Epidermal melanocyte (primary cell): Measurements from ENCODE around the gene SOX14.

Experiments used
- DNase-seq: peaks from one replicate; pipeline ENCODE4 v3.0.0; 2011; ENCODE audit warnings: low spot score; ENCODE audit not compliant: insufficient read length

Gene SOX14

DNA sequence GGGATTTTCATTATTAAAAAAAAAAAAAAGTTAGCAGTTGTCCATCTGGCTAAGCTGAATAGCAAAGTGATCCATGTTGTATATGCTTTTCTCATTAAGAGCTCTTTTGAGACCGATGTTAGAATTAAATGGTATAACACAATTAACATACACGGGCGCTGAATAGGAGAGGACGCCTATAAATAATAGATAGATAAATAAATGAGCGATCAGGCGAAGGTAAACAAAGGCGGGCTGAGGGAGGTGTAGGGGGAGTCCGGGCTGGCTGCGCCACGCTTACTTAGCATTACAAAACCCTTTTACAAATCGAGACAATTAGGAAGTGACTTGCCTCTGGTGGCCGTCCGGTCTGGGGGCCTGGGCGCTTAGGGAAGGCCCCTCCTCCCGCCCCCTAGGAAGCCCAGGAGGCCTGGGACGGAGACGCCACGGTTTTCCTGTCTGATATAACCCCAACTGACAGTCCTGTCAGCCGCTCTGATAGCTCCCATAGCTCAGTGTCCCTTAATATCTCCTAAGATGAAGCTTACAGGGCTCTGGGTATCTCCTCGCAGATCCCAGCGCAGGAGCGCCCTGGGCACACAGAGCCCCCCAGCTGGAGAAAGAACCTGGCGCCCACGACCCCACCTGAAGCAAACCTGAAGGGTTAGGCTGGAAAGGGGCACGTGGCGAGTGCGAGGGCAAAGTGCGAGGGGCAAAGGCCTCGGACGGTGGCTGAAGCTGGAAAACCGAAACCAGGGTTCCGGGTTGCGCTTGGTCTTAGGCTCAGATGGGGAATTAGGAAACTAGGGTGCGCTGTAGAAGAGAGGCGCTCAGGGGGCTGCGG is 3.6 kb downstream of the SOX14 start:
- DNase-seq = no peak

DNA sequence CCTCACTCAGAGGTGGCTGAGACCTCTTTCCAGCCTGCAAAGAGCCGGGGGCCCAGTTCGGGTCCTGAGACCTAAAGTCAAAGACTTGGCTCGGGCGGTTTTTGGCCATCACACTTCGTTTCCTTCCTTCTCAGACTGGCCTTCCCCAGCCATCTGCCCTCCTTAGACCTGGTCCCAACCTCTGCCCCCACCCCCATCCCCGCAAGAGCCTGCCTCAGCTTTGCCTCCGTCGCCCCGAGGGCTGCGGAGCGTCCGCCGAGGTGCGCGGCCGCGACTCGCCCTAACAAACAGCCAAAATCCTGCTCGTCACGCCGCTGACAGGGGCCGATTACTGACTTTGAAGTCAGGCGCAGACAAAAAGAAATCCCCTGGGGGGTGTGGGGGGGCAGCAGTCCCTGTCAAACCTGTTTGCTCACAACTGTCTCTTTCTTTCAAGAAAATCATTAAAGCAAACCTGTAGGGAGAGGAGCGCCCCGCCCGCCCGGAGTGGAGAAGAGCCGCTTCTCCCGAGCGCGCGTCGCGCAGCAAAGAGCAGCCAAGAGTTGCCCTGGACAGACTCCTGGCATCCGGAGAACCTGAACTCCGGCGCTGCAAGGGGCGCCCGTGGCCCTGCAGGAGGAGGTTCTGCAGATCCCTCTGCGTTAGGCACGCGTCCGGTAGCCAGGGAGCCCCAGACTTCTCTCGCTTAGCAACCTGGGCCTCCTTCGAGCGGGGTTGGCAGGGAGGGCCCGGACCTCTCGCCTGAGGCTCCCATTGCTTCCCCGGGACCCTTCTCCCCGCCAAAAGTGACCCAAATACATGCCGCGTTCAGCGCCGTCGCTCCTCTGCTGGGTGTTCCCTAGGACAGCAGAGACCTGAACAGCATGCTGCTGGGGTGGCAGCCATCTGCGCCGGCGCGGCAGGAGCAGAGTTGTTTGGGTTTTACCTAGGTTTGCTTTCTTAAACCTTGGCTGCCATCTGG is 4.5 kb downstream of the SOX14 start:
- no peak for DNase-seq

DNA sequence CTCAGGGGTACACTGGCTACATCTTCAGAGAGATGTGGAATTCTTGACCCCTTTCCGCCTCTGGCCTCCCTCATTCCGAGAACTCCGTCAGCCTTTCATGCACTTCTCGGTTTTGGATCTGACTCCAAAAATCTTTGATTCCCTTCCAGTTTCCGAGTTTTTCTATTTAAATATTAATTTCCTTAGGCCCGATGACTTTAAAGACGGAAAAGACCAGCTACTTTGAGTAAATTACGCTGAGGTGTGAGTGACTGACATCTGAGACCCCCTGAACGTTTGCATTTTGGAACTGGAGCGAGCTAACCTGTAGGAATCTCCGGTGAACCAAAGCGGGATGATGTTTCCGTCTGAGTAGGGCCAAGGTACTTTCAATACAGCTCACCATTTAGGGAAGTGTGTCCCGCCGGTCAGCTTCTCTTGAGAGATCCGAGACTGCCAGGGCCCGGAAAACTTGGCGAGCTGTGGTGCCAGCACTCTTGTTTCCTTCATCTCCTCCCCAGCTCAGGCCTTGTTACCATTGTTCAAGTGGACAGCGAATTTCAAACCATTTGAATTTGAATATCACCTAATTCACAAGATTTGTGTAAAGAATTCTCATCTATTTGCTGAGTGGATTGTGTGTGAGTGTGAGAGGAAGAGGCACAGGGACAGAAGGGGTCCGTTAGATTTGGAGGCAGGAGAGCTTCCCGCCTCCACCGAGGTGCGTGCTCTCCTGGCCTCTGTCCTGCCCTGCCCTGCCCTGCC is 5.4 kb downstream of the SOX14 start:
- no peak for DNase-seq

DNA sequence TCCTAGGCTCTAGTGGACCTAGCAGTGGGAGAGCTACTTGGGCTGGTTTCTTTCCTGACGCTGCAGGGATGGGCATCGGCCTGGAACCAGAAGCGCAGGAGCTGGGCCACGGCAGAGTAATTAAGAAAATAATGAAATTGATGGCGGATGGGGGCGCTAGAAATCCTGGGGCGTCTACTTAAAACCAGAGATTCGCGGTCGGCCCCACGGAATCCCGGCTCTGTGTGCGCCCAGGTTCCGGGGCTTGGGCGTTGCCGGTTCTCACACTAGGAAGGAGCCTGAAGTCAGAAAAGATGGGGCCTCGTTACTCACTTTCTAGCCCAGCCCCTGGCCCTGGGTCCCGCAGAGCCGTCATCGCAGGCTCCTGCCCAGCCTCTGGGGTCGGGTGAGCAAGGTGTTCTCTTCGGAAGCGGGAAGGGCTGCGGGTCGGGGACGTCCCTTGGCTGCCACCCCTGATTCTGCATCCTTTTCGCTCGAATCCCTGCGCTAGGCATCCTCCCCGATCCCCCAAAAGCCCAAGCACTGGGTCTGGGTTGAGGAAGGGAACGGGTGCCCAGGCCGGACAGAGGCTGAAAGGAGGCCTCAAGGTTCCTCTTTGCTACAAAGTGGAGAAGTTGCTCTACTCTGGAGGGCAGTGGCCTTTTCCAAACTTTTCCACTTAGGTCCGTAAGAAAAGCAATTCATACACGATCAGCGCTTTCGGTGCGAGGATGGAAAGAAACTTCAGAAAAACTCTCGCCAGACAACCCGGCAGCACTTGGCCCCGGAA is 6.1 kb downstream of the SOX14 start:
- no peak for DNase-seq

DNA sequence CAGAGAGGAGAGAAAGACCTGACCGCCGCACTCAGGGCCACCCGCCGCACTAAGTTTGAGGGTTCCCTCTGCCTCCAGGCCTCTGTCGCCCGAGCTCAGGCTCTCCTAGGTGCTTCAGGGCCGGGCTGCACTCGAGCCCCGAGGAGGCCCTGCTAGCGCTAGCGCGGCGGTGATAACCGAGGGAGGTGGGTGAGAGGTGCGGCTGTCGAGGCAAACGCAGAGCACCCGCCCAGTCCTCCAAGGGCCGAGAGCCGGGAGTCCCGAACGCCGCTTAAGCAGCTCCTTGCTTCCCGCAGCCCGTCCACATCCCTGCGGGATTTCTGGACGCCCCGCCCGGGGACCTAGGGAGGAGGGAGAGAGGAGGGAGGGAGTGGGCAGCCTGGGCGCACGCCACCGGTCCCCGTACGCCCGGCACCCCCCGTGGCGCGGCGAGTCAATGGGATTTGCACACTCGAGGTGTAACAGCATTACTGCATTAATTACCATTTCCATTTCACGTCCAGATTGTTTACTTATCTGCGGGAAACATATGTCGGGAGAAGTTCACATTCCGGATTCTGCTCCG is 6.8 kb downstream of the SOX14 start:
- no peak for DNase-seq

DNA sequence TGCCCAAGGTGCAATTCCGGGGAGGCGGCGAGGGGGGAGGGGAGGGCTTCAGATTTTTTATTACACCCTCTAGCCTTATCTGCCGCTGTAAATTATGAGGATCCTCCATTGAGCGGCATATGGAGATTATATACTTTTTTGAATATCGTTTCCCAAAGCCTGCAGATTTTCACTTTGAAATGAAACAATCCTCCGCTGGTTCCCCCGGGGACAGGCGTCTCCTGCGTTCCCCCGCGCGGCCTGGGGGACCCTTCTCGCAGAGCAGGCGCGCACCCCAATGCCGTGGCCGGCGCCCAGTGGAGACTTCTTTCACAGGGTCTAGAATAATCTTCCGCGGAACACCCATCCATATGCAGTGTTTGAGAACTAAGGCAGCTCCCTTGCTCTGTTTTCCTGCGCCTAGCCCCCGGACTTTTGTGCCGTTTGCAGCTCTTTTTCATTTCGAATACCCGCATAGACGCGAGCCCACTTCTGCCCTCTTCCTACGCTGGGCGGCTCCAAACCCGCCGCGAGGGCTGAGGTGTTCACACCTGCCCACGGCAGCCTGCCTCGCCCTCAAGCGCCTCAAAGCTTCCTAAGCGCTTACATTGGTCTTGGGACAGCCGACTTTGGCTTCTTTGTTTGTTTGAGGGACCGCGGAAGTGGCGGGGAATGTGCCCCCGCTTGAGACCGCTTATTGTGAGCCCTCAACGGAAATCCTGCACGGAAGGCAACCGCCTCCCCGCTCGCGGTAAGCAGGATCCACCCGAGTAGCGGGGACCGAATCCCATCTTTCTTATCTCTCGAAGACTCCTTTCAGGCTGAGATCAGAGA is 7.5 kb downstream of the SOX14 start:
- no peak for DNase-seq

DNA sequence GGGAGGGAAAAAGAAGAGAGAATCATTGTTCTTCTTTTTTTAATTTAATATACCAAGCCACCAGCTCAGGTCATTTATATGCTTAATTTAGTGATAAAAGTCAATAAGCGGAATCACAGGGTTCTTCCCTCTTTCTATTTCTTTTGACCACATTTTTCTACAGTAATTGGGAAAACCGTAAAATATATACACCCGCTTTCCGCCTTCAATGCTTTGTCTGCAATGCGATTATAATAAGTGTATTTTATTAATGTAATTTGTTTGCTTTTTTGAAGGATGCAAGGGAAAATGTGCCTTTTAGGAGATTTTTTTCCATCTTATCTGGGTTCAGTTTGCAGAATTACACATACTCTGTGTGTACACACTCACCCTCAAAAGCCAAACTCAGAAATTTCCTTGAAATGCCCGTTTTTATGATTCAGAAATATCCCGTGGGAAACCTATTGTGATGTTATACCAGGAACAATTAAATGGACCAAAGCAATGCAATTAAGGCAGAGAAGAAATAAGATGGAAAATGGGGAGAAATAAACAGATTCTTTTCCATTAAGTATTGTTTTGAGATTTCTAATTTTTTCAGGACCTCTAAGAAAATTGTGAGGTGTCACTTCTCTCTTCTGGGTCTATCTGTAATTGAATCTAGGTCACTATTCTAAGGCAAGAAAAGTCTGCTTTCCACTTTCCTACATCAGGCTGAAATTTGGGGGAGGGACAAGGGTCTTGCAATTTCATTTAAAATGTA is 8.3 kb downstream of the SOX14 start:
- DNase-seq = no peak

DNA sequence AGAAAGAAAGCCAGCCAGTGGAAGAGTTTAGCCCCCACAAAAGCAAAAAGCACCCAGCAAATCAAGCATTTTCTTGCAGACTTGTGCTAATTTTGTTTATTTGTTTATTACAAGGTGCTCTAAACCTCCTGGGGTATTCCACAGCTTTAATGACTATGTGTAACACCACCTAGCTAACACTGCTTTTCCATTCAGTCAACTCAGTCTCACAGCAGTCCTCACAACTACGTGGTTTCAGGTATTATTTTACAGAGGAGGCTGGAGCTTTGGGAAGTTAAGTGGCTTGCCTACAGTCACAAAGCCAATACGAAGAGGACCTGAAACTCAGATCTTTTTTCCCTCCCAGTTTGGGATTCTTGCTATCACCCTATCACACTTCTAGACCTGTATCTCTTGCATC is 14.8 kb downstream of the SOX14 start:
- no peak for DNase-seq

DNA sequence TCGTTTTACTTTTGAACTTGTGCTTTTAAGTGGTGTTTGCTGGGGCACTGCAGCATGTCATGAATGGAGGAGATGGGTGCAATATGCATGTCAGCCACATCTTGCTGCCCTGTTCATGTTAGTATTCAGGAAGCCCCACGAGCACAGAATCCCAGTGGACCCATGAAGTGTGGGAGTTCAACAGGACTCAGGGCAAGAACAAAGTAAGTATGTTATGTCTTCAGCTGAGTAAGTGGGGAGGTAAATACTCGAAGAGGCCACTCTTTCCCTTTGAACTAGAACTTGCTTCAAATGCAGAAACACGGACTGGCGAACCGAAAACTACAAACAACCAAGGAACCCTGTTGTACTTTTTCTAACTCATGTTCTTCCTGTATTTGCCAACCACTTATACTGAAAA is 23.4 kb downstream of the SOX14 start:
- DNase-seq = no peak

DNA sequence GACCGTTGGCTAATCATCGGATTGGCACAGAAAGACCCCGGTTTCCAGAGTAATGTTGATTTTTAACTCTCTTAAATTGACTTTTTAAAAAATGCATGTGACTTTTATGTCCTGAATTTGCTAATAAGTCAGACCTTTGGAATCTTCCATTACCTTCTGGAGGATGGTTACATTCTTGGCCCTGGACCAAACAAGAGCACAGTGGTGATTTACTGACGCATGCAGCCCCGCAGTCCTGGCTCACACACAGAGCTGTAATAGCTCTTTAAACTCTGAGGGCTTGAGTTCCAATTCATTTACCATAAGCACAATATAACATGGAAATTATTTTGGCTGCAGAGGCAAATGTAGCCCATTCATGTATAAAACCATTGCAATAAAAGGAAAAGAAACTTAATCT is 25.1 kb downstream of the SOX14 start:
- no peak for DNase-seq

DNA sequence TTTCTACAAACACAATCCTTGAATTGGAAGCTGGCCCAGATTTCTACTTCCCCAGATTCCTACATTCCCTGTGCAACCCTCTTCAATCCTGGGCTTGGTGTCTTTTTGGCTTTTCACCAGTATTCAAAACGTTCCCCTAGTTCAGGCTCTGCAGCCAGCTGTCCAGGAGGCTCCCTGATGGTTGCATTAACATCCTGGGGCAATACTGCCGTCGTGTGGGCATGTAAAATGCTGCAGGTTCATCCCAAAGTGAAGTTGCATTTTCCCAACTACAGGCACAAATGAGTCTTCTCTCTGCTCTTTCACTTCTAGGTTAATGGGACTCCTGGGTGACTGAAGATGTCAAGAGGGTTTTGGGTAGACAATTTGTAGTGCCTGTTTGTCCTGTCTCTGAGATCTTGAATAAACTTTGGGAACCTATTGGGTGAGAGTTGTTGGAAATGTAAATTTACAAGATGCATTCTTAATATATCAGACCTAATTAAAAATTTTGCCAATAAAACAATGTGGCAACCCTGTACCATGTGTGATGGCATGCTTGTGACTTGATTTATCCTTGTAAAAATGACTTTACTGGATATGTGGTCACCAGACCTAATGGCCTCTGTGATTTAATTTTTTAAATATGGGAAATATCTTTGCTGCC is 28.6 kb downstream of the SOX14 start:
- DNase-seq = no peak

DNA sequence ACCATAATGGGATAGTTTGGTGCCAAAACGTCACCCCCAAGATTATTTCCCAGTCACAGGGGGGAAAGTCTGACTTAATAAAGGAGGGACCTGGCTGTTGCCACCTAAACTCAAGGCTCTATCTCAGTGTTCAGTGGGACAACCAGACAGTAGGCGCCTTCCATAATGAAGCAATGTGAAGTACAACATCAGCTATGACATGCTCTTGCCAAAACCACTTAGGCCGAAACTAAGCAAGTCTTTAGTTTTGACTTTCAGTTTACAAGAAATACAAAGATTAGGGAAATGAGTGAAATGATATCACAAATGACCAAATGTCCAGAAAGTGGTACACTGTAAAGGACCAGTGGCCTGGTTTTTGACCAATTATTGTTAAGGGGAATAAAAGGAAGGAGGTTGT is 32.9 kb downstream of the SOX14 start:
- no peak for DNase-seq

DNA sequence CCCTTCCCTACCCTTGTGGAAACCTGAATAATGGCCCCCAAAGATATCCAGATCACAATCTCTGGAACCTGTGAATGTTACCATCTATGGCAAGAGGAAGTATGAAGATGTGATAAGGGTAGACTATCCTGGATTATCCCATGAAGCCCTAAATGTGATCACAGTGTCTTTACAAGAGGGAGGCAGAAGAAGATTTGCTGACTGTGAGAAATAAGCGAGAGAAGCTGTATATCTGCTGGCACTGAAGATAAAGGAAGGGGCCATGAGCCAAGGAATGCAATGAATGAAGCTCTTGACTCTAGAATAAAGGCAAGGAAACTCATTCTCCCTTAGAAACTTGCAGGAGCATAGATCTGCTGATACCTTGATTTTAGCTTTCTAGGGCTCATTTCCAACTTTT is 39.1 kb downstream of the SOX14 start:
- no peak for DNase-seq

DNA sequence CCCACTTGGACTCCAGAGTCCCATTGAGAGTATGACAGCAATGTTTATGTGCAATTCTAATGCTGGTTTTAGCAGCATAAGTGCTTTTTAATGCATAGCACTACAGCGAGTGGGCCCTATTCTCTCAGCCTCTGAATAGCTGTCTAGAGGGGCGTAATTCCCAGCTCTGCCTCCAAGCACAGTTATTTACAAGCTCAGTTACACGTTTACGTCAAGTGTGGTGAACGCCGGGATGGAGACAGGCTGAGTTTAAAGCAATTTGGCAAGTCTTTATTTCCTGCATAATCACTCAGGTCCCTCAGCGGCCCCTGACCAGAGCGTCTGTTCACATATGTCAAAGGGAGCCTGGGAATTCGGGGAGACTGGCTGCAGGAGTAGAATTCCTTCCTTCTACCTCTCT is 43.9 kb downstream of the SOX14 start:
- no peak for DNase-seq

DNA sequence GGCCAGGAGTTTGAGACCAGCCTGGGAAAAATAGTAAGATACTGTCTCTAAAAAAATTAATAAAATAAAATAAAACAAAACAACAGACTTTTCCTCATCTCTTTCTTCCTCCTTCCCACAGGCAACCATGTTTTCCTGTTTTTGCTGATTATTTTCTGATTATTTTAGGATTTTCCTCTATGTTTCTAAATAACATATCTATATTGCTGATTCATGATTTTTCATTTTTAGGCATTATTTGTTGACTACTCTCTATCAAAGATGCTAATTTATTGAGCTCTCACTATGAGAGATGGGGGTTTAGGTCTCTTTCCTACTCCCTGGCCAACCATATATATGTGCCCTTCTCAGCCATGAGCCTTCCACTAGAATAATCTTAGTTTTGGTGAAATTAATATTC is 45.4 kb downstream of the SOX14 start:
- DNase-seq = no peak

DNA sequence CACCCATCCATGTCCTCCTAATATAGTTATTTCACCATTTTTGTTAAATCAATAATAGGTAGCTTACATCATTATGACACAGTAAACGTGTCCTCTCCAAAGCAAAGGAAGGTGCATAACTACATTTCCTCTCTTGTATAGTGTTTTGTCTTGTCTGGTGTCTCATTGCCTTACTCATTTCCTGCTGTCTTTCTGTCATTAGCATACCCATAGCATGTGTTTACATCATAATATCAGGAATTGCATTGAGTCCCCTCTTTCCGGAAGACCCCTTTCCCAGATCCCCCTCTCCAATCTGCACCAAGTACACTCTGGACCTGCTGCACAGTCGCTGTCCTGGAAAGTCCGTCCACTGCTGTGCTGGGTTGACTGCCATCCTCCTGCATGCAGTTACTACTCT is 47.9 kb downstream of the SOX14 start:
- no peak for DNase-seq

DNA sequence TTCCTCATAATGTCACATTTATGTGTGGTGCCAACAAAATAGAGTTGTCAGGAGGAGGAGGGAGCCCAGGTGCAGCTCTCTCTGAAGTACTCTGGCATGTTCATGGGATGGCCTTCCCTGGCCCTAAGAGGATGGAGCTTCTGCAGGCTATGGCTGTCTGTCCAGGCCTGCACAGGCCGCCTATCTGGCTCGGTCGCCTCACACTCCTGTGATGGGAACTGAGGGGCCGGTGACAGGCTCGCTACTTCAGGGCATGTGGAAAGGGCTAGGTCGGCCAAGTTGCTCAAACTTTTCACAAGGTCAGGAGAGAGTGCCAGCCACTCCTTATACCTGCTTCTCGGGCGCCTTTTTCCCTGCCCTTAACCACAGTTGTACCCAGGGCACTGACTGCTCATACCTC is 51.1 kb downstream of the SOX14 start:
- DNase-seq = no peak
